Skeletal muscle satellite cell (primary cell): Measurements from ENCODE around the gene SPACA4.
"Not testable (repeated sequence)": the region's sequence is repeated elsewhere in the genome, so short reads cannot be mapped to it uniquely, and the experiment has no call there.

Experiments used
- H3K27me3 ChIP-seq: 2 replicates; pipeline ENCODE4 v1.7.0; 2013; ENCODE audit warnings: low read length; ENCODE audit not compliant: control insufficient read depth, insufficient read depth
- H3K36me3 ChIP-seq: 2 replicates; pipeline ENCODE4 v1.7.0; 2013; ENCODE audit warnings: mild to moderate bottlenecking, control low read depth, low read length; ENCODE audit not compliant: insufficient read depth
- H3K4me1 ChIP-seq: 2 replicates; pipeline ENCODE4 v1.7.0; 2013; ENCODE audit warnings: low read length; ENCODE audit not compliant: control insufficient read depth, insufficient read depth
- H3K4me2 ChIP-seq: 2 replicates; pipeline ENCODE4 v1.7.0; 2013; ENCODE audit warnings: mild to moderate bottlenecking, low read length
- H3K4me3 ChIP-seq: 2 replicates; pipeline ENCODE4 v1.7.0; 2013; ENCODE audit warnings: low read length
- H3K9ac ChIP-seq: 2 replicates; pipeline ENCODE4 v1.7.0; 2013; ENCODE audit warnings: mild to moderate bottlenecking, low read depth, low read length, moderate library complexity
- H3K9me3 ChIP-seq: replicated peaks from 2 replicates; pipeline ENCODE4 v1.7.0; 2013; ENCODE audit warnings: mild to moderate bottlenecking, control low read depth, low read length

Gene SPACA4

GRCh38 chr19:48575931-48576622 lies 30.5 kb upstream of the SPACA4 start:
- H3K36me3 ChIP-seq = no peaks in the 10 kb centered on the region
- H3K9me3 ChIP-seq = no peaks in the 10 kb centered on the region
- H3K27me3 ChIP-seq = no peaks in the 10 kb centered on the region
- no peak overlapping the region for H3K4me3 ChIP-seq
- H3K4me1 ChIP-seq = no peaks in the 10 kb centered on the region
- H3K9ac ChIP-seq = no peak overlapping the region
- H3K4me2 ChIP-seq = no peak overlapping the region

- not testable (repeated sequence) for H3K27me3 ChIP-seq, H3K36me3 ChIP-seq, H3K9me3 ChIP-seq, H3K9ac ChIP-seq, H3K4me2 ChIP-seq, H3K4me3 ChIP-seq, H3K4me1 ChIP-seq
Observed at GRCh38 chr19:48577908-48578307, 28.6 kb upstream of the SPACA4 start.

- Histone ChIP-seq H3K4me1 (peaks cover under 1% of the 10 kb centered on the region), H3K4me3 (no peak overlapping the region), H3K36me3 (no peaks in the 10 kb centered on the region), H3K9ac (no peak overlapping the region), H3K4me2 (no peak overlapping the region), H3K9me3 (no peaks in the 10 kb centered on the region), H3K27me3 (no peaks in the 10 kb centered on the region)
Observed at GRCh38 chr19:48578891-48579290, 27.7 kb upstream of the SPACA4 start.

GRCh38 chr19:48582168-48582567 lies 24.4 kb upstream of the SPACA4 start:
- Histone ChIP-seq H3K9ac (no peak overlapping the region), H3K4me2 (no peak overlapping the region), H3K9me3 (no peaks in the 10 kb centered on the region), H3K36me3 (no peaks in the 10 kb centered on the region), H3K27me3 (no peaks in the 10 kb centered on the region), H3K4me1 (peaks cover 3% of the 10 kb centered on the region), H3K4me3 (no peak overlapping the region)

GRCh38 chr19:48587387-48587786 lies 19.2 kb upstream of the SPACA4 start:
- H3K4me2 ChIP-seq = no peak overlapping the region
- H3K9me3 ChIP-seq = no peaks in the 10 kb centered on the region
- no peaks in the 10 kb centered on the region for H3K36me3 ChIP-seq
- H3K4me3 ChIP-seq = no peak overlapping the region
- no peak overlapping the region for H3K9ac ChIP-seq
- peaks cover 7% of the 10 kb centered on the region for H3K4me1 ChIP-seq
- H3K27me3 ChIP-seq = no peaks in the 10 kb centered on the region

GRCh38 chr19:48588670-48589401 lies 17.7 kb upstream of the SPACA4 start:
- Histone ChIP-seq H3K27me3 (no peaks in the 10 kb centered on the region), H3K4me1 (peaks cover 7% of the 10 kb centered on the region), H3K4me3 (peak overlapping the region; percentile 51), H3K36me3 (no peaks in the 10 kb centered on the region), H3K9me3 (no peaks in the 10 kb centered on the region), H3K9ac (peak overlapping the region; percentile 3), H3K4me2 (peak overlapping the region; percentile 73)

GRCh38 chr19:48591021-48591420 lies 15.5 kb upstream of the SPACA4 start:
- H3K27me3 ChIP-seq = no peaks in the 10 kb centered on the region

GRCh38 chr19:48595171-48595570 lies 11.4 kb upstream of the SPACA4 start:
- Histone ChIP-seq H3K9me3 (no peaks in the 10 kb centered on the region), H3K4me3 (no peak overlapping the region), H3K36me3 (no peaks in the 10 kb centered on the region), H3K27me3 (peaks cover 7% of the 10 kb centered on the region), H3K9ac (no peak overlapping the region), H3K4me1 (no peaks in the 10 kb centered on the region), H3K4me2 (no peak overlapping the region)

More at GRCh38 chr19:48591021-48591420, 15.5 kb upstream of the SPACA4 start:
- no peaks in the 10 kb centered on the region for H3K9me3 ChIP-seq
- H3K9ac ChIP-seq = no peak overlapping the region
- H3K36me3 ChIP-seq = no peaks in the 10 kb centered on the region
- H3K4me1 ChIP-seq = peaks cover 4% of the 10 kb centered on the region
- H3K4me2 ChIP-seq = no peak overlapping the region
- H3K4me3 ChIP-seq = no peak overlapping the region

GRCh38 chr19:48595833-48596232 lies 10.7 kb upstream of the SPACA4 start:
- Histone ChIP-seq H3K9ac (no peak overlapping the region), H3K36me3 (no peaks in the 10 kb centered on the region), H3K4me1 (no peaks in the 10 kb centered on the region), H3K4me2 (no peak overlapping the region), H3K4me3 (no peak overlapping the region), H3K27me3 (peaks cover 7% of the 10 kb centered on the region), H3K9me3 (no peaks in the 10 kb centered on the region)

- no peaks in the 10 kb centered on the region for H3K4me1 ChIP-seq
- H3K4me2 ChIP-seq = no peak overlapping the region
- H3K9me3 ChIP-seq = no peaks in the 10 kb centered on the region
- H3K27me3 ChIP-seq = peaks cover 7% of the 10 kb centered on the region
- H3K4me3 ChIP-seq = no peak overlapping the region
- no peak overlapping the region for H3K9ac ChIP-seq
- no peaks in the 10 kb centered on the region for H3K36me3 ChIP-seq
Observed at GRCh38 chr19:48596237-48596636, 10.3 kb upstream of the SPACA4 start.

- Histone ChIP-seq H3K36me3 (no peaks in the 10 kb centered on the region), H3K9me3 (no peaks in the 10 kb centered on the region), H3K4me2 (no peak overlapping the region), H3K9ac (no peak overlapping the region), H3K4me1 (no peaks in the 10 kb centered on the region), H3K4me3 (no peak overlapping the region), H3K27me3 (peaks cover 7% of the 10 kb centered on the region)
Observed at GRCh38 chr19:48596679-48597465, 9.7 kb upstream of the SPACA4 start.
